Sigmoid colon (tissue), 4 donors: ENCODE data around the gene NUDT4.

Experiments
- EP300 ChIP-seq, 4 donors: sonication (generic); formaldehyde crosslinking; IDR thresholded peaks; one replicate each; pipeline ENCODE4 v1.6.1; 2017; ENCODE audit warnings: antibody characterized with exemption in 4 of 4
- POLR2A ChIP-seq, 2 donors: fragments of 450-650 bp; IDR thresholded peaks; one replicate each; pipeline ENCODE4 v1.6.1; 2016; ENCODE audit warnings: antibody characterized with exemption in 2 of 2, mild to moderate bottlenecking in 2 of 2, moderate library complexity in 2 of 2
- TF ChIP-seq, protein P1 (sequence below), 4 experiments: fragments of 450-650 bp in 3 of 4; fragments of 200-600 bp in 1 of 4; IDR thresholded peaks; one replicate each; pipeline ENCODE4 v1.5.1; 2016 to 2019; ENCODE audit warnings: antibody characterized with exemption in 4 of 4, mild to moderate bottlenecking in 3 of 4, moderate library complexity in 2 of 4

DNA sequence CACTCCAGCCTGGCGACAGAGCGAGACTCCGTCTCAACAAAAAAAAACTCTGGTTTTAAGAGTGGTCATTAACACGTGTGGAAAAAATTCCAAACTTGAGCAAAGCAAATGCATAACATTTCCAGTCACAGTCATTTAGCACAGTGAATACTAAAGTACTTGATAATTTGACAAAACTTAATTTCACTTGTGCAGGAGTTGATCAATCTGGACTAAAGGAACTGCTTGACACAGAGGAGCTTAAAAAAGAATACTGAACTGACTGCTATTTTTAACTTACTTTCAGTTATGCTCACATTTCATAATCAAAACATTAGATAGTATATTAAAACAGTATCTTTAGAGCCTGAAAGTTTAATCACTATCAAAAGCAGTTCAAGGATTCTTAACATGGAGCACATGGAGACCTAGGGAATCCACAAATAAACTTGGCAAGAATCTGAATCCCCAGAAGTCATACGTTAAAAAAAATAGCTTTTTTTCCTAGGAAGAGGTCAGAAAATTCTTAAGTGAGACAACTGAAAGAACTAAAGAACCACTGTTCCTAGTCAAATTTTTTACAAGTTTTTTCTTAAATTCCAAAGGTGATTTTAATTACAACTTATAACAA, 56.6 kb downstream of the NUDT4 start:
- TF ChIP-seq POLR2A (IDR thresholded peaks at IDR 0.05) (no peak), EP300 (IDR thresholded peaks at IDR 0.05) (no peak)
- TF ChIP-seq, protein P1, sequence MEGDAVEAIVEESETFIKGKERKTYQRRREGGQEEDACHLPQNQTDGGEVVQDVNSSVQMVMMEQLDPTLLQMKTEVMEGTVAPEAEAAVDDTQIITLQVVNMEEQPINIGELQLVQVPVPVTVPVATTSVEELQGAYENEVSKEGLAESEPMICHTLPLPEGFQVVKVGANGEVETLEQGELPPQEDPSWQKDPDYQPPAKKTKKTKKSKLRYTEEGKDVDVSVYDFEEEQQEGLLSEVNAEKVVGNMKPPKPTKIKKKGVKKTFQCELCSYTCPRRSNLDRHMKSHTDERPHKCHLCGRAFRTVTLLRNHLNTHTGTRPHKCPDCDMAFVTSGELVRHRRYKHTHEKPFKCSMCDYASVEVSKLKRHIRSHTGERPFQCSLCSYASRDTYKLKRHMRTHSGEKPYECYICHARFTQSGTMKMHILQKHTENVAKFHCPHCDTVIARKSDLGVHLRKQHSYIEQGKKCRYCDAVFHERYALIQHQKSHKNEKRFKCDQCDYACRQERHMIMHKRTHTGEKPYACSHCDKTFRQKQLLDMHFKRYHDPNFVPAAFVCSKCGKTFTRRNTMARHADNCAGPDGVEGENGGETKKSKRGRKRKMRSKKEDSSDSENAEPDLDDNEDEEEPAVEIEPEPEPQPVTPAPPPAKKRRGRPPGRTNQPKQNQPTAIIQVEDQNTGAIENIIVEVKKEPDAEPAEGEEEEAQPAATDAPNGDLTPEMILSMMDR (IDR thresholded peaks at IDR 0.05) = no peak
